Measurements from ENCODE around the gene PLA2G4C. TPM values are rescaled to one million over a fixed set of nuclear protein-coding genes. Genes with fewer than 3 reads are reported as not detected.

Gene PLA2G4C
- total and polyA plus RNA-seq, 2 of the 8 experiments (the other 6 are each of a cell fraction or from before 2014, with no cell fraction given) = 14.9 to 20.5 TPM

GRCh38 chr19:48108997-48109782, 1.4 kb downstream of the PLA2G4C start (continued):
- TF ChIP-seq MAX (IDR thresholded peaks at IDR 0.05) (no peak), BACH1 (IDR thresholded peaks at IDR 0.05; ENCODE audit: low read length) (no peak), TCF12 (IDR thresholded peaks at IDR 0.05; ENCODE audit: low read depth, low read length) (no peak), POLR2A (IDR thresholded peaks at IDR 0.05; ENCODE audit: control extremely low read depth in 1 of 2, low read depth in 2 of 2, low read length in 2 of 2) (no peak), SUZ12 (IDR thresholded peaks at IDR 0.05; ENCODE audit: low read length) (no peak), CBX8 (IDR thresholded peaks at IDR 0.05; ENCODE audit: borderline replicate concordance, low read depth, low read length) (no peak), HDAC6 (IDR thresholded peaks at IDR 0.05; ENCODE audit: low read depth, low read length) (no peak), E2F6 (IDR thresholded peaks at IDR 0.05) (no peak), SP4 (IDR thresholded peaks at IDR 0.05; ENCODE audit: low read length) (no peak), BCL11A (IDR thresholded peaks at IDR 0.05; ENCODE audit: low read depth in 2 of 2, low read length in 2 of 2) (no peak), POLR2AphosphoS5 (IDR thresholded peaks at IDR 0.05; ENCODE audit: low read depth, low read length) (no peak)
- TF ChIP-seq, protein P1, sequence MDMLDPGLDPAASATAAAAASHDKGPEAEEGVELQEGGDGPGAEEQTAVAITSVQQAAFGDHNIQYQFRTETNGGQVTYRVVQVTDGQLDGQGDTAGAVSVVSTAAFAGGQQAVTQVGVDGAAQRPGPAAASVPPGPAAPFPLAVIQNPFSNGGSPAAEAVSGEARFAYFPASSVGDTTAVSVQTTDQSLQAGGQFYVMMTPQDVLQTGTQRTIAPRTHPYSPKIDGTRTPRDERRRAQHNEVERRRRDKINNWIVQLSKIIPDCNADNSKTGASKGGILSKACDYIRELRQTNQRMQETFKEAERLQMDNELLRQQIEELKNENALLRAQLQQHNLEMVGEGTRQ (IDR thresholded peaks at IDR 0.05; ENCODE audit: low read length) = no peak
